Measurements from ENCODE around the gene CST2.

- TF ChIP-seq POLR2AphosphoS5 (IDR thresholded peaks at IDR 0.05) (no peak), CTCF (IDR thresholded peaks at IDR 0.05) (no peak), POLR2A (IDR thresholded peaks at IDR 0.05) (no peak), EP300 (IDR thresholded peaks at IDR 0.05; ENCODE audit: low read depth) (no peak)
Observed at GRCh38 chr20:23873370-23874015, 47.0 kb upstream of the CST2 start.
